Stomach (tissue), 9 donors: ENCODE data around the gene DRD2. TPM values are rescaled to one million over a fixed set of nuclear protein-coding genes. Genes with fewer than 3 reads are reported as not detected.

Experiments used
- DNase-seq, 2 donors: peaks; one replicate each; pipeline versions ENCODE4 v3.0.0 to v3.0.0-alpha.2; 2013 to 2019
- H3K27ac ChIP-seq, 5 donors: fragments of 200-600 bp in 4 of 5; sonication (generic) in 4 of 5; one replicate each; pipeline ENCODE4 v1.5.1; 2013 to 2019; ENCODE audit warnings: mild to moderate bottlenecking in 1 of 5, moderate library complexity in 1 of 5
- H3K27me3 ChIP-seq, 3 donors: fragments of 200-600 bp; sonication (generic); one replicate each; pipeline ENCODE4 v1.5.1; 2017 to 2019; ENCODE audit warnings: mixed run types in 1 of 3
- H3K36me3 ChIP-seq, 4 donors: fragments of 200-600 bp; sonication (generic); 1 replicate in 3 of 4; 2 replicates in 1 of 4; pipeline ENCODE4 v1.5.1; 2016 to 2019
- H3K4me1 ChIP-seq, 4 donors: fragments of 200-600 bp; sonication (generic); one replicate each; pipeline ENCODE4 v1.5.1; 2016 to 2019
- H3K4me3 ChIP-seq, 4 donors: fragments of 200-600 bp; sonication (generic) in 3 of 4; one replicate each; pipeline ENCODE4 v1.5.1; 2016 to 2019; ENCODE audit warnings: mild to moderate bottlenecking in 1 of 4
- H3K9me3 ChIP-seq, 4 donors: fragments of 200-600 bp; sonication (generic); one replicate each; pipeline ENCODE4 v1.5.1; 2016 to 2019
- CTCF ChIP-seq, 7 experiments: fragments of 450-650 bp in 4 of 7; fragments of 200-600 bp in 3 of 7; sonication (generic) in 3 of 7; IDR thresholded peaks; one replicate each; pipeline ENCODE4 v1.5.1; 2016 to 2019; ENCODE audit warnings: antibody characterized with exemption in 7 of 7, control low read depth in 2 of 7, mild to moderate bottlenecking in 1 of 7
- EP300 ChIP-seq: sonication (generic); formaldehyde crosslinking; IDR thresholded peaks from one replicate; pipeline ENCODE4 v1.6.1; 2017; ENCODE audit warnings: antibody characterized with exemption
- POLR2A ChIP-seq, 4 donors: fragments of 450-650 bp; IDR thresholded peaks; one replicate each; pipeline ENCODE4 v1.6.1; 2016; ENCODE audit warnings: antibody characterized with exemption in 4 of 4, control low read depth in 2 of 4, mild to moderate bottlenecking in 1 of 4, moderate library complexity in 1 of 4
- POLR2AphosphoS5 ChIP-seq, 3 donors: sonication (generic); formaldehyde crosslinking; IDR thresholded peaks; one replicate each; pipeline ENCODE4 v1.6.1; 2016; ENCODE audit warnings: antibody characterized with exemption in 3 of 3
- WGBS, 5 donors: extraction: QIAGEN DNeasy Blood & Tissue Kit in 3 of 5; methylation state at CpG; one replicate each; pipeline versions ENCODE4 v1.1.5 to v1.1.7; 2013 to 2018; 5-methylcytosine and 5-hydroxymethylcytosine counted together
- intact Hi-C: fragments of 100-400 bp; cut with DNase I; formaldehyde crosslinking; loops from one replicate; pipeline ENCODE4 v1.15.1; 2023; ENCODE audit warnings: low total_unique reads
- polyA plus RNA-seq, 3 donors: library from polyadenylated mRNA; stranded (reverse); fragments of 200-250 nt; gene quantifications; one replicate each; pipeline ENCODE4 v1.2.3, GENCODE V29; 2013
- total RNA-seq, 5 donors: library from RNA; depleted of rRNA; stranded (reverse); fragments of >200 nt; gene quantifications; one replicate each; pipeline versions ENCODE4 v1.1.0 to v1.2.3, GENCODE V29; 2014 to 2016
- donor health status: healthy with polysubstance abuse.
- donor health status: Bipolar disorder and iron deficiency.
- donor health status: healthy.

The DRD2 gene
- total and polyA plus RNA-seq, 8 donors: 0.03 TPM; not detected in 7

- Histone ChIP-seq H3K4me3 (no peak overlapping the region), H3K27me3 (no peaks in the 10 kb centered on the region), H3K9me3 (no peaks in the 10 kb centered on the region), H3K4me1 (no peaks in the 10 kb centered on the region), H3K36me3 (no peaks in the 10 kb centered on the region), H3K27ac (no peak overlapping the region)
- no peak for DNase-seq
- intact Hi-C loops: no loop called here
- 80 to 89% (median 84%) methylated on average over 24 of the region's 24 CpGs for WGBS, 5 donors
- no peak for TF ChIP-seq POLR2AphosphoS5 (IDR thresholded peaks at IDR 0.05)
- TF ChIP-seq EP300: no peak
- no peak for TF ChIP-seq POLR2A (IDR thresholded peaks at IDR 0.05)
- no peak for TF ChIP-seq CTCF (IDR thresholded peaks at IDR 0.05)
Observed at GRCh38 chr11:113398669-113399430, 76.3 kb downstream of the DRD2 start.

GRCh38 chr11:113397821-113398220 is 77.4 kb downstream of the DRD2 start:
- Histone ChIP-seq H3K4me1 (no peaks in the 10 kb centered on the region), H3K4me3 (no peak overlapping the region), H3K27ac (no peak overlapping the region), H3K9me3 (no peaks in the 10 kb centered on the region), H3K27me3 (no peaks in the 10 kb centered on the region), H3K36me3 (no peaks in the 10 kb centered on the region)
- TF ChIP-seq POLR2A (IDR thresholded peaks at IDR 0.05) (no peak), EP300 (no peak), CTCF (IDR thresholded peaks at IDR 0.05) (no peak), POLR2AphosphoS5 (IDR thresholded peaks at IDR 0.05) (no peak)
- 88 to 94% (median 89%) methylated on average over 4 of the region's 4 CpGs for WGBS, 5 donors
- intact Hi-C loops: no loop called here
- no peak for DNase-seq

- Histone ChIP-seq H3K27me3 (no peaks in the 10 kb centered on the region), H3K4me1 (no peaks in the 10 kb centered on the region), H3K9me3 (no peaks in the 10 kb centered on the region), H3K27ac (no peak overlapping the region), H3K36me3 (no peaks in the 10 kb centered on the region), H3K4me3 (no peak overlapping the region)
- intact Hi-C loops: no loop called here
- 77 to 88% (median 87%) methylated on average over 6 to 7 of the region's 7 CpGs for WGBS, 5 donors
- no peak for DNase-seq
- TF ChIP-seq EP300: no peak
- no peak for TF ChIP-seq POLR2AphosphoS5 (IDR thresholded peaks at IDR 0.05)
- no peak for TF ChIP-seq CTCF (IDR thresholded peaks at IDR 0.05)
- TF ChIP-seq POLR2A (IDR thresholded peaks at IDR 0.05): no peak
Observed at GRCh38 chr11:113397212-113397611, 78.0 kb downstream of the DRD2 start.

GRCh38 chr11:113396690-113397089 is 78.5 kb downstream of the DRD2 start:
- intact Hi-C loops: no loop called here
- 44 to 90% (median 56%) methylated on average over 1 of the region's 1 CpG for WGBS, 5 donors
- peaks cover 0 to 3% (median 0%) of the 10 kb centered on the region in 3 donors for H3K27me3 ChIP-seq

More at GRCh38 chr11:113396690-113397089, 78.5 kb downstream of the DRD2 start:
- DNase-seq: no peak
- no peaks in the 10 kb centered on the region for H3K4me1 ChIP-seq
- no peak overlapping the region for H3K4me3 ChIP-seq
- TF ChIP-seq POLR2AphosphoS5 (IDR thresholded peaks at IDR 0.05) (no peak), CTCF (IDR thresholded peaks at IDR 0.05) (no peak)
- no peaks in the 10 kb centered on the region for H3K9me3 ChIP-seq
- H3K36me3 ChIP-seq: no peaks in the 10 kb centered on the region
- H3K27ac ChIP-seq: no peak overlapping the region
